Neural cell (in vitro differentiated cells): ENCODE measurements around the gene ATP23. TPM values are rescaled to one million over a fixed set of nuclear protein-coding genes. Genes with fewer than 3 reads are reported as not detected.

ENCODE experiments used
- H2AFZ ChIP-seq: fragments of 200-600, 300-800 bp; sonication (generic), shearing (Covaris generic); 2 replicates; pipeline ENCODE4 v1.6.0; 2014; ENCODE audit warnings: low read depth, mild to moderate bottlenecking, antibody characterized with exemption, low read length, moderate library complexity
- H3F3A ChIP-seq: fragments of 200-600 bp; shearing (Covaris generic); 2 replicates; pipeline ENCODE4 v1.6.1; 2016; ENCODE audit warnings: mild to moderate bottlenecking, moderate library complexity, mixed read lengths, antibody characterized with exemption, low read length; ENCODE audit not compliant: insufficient read depth, poor library complexity, severe bottlenecking
- H3K27ac ChIP-seq: fragments of 200-600, 300-800 bp; sonication (generic), shearing (Covaris generic); 2 replicates; pipeline ENCODE4 v1.5.1; 2014; ENCODE audit warnings: mild to moderate bottlenecking, low read length, moderate library complexity
- H3K27me3 ChIP-seq: fragments of 300-800, 200-600 bp; sonication (generic), shearing (Covaris generic); 2 replicates; pipeline ENCODE4 v1.6.0; 2014; ENCODE audit warnings: mild to moderate bottlenecking, low read depth, low read length, moderate library complexity; ENCODE audit not compliant: insufficient read depth
- H3K36me3 ChIP-seq: fragments of 300-800, 200-600 bp; sonication (generic), shearing (Covaris generic); 2 replicates; pipeline ENCODE4 v1.5.1; 2014; ENCODE audit warnings: mild to moderate bottlenecking, antibody characterized with exemption, low read length, moderate library complexity; ENCODE audit not compliant: insufficient read depth
- H3K4me2 ChIP-seq: fragments of 300-800, 200-600 bp; sonication (generic), shearing (Covaris generic); 2 replicates; pipeline ENCODE4 v1.6.0; 2014; ENCODE audit warnings: mild to moderate bottlenecking, low read length
- H3K4me3 ChIP-seq: fragments of 300-800, 200-600 bp; sonication (generic), shearing (Covaris generic); 2 replicates; pipeline ENCODE4 v1.5.1; 2014; ENCODE audit warnings: mild to moderate bottlenecking, low read length, moderate library complexity
- H3K79me2 ChIP-seq: fragments of 200-600 bp; shearing (Covaris generic); replicated peaks from 2 replicates; pipeline ENCODE4 v1.6.0; 2014; ENCODE audit warnings: mild to moderate bottlenecking, low read length, moderate library complexity; ENCODE audit not compliant: insufficient read depth
- H3K9ac ChIP-seq: fragments of 300-800, 200-600 bp; sonication (generic), shearing (Covaris generic); 2 replicates; pipeline ENCODE4 v1.6.1; 2016; ENCODE audit warnings: mild to moderate bottlenecking, low read length, mixed read lengths
- H3K9me2 ChIP-seq: fragments of 200-600 bp; shearing (Covaris generic); 2 replicates; pipeline ENCODE4 v1.6.1; 2016; ENCODE audit warnings: mild to moderate bottlenecking, low read length, mixed read lengths; ENCODE audit not compliant: insufficient read depth
- H3K9me3 ChIP-seq: fragments of 200-600, 300-800 bp; sonication (generic), shearing (Covaris generic); 2 replicates; pipeline ENCODE4 v1.6.1; 2016; ENCODE audit warnings: mild to moderate bottlenecking, mixed run types, low read length, moderate library complexity, mixed read lengths
- H4K20me1 ChIP-seq: fragments of 200-600 bp; shearing (Covaris generic); 2 replicates; pipeline ENCODE4 v1.6.1; 2016; ENCODE audit warnings: mild to moderate bottlenecking, mixed run types; ENCODE audit not compliant: insufficient read depth
- CTCF ChIP-seq: fragments of 450-650 bp; IDR thresholded peaks from 2 replicates; pipeline ENCODE4 v1.5.1; 2014; ENCODE audit warnings: antibody characterized with exemption, mild to moderate bottlenecking, moderate library complexity; ENCODE audit not compliant: poor library complexity, severe bottlenecking
- EP300 ChIP-seq: fragments of 450-650 bp; conservative IDR thresholded peaks from 2 replicates; pipeline ENCODE4 v1.6.1; 2014; ENCODE audit warnings: antibody characterized with exemption, mild to moderate bottlenecking, moderate library complexity; ENCODE audit not compliant: poor library complexity, severe bottlenecking
- EZH2 ChIP-seq: fragments of 200-600, 300-800 bp; shearing (Covaris generic), sonication (generic); IDR thresholded peaks from 2 replicates; pipeline ENCODE4 v1.6.1; 2014; ENCODE audit warnings: antibody characterized with exemption, low read length, borderline replicate concordance, mild to moderate bottlenecking; ENCODE audit not compliant: insufficient read depth, poor library complexity, severe bottlenecking
- MXI1 ChIP-seq: fragments of 450-650 bp; conservative IDR thresholded peaks from 2 replicates; pipeline ENCODE4 v1.6.1; 2014; ENCODE audit warnings: antibody characterized with exemption, mild to moderate bottlenecking; ENCODE audit not compliant: poor library complexity, severe bottlenecking
- POLR2AphosphoS5 ChIP-seq: IDR thresholded peaks from 2 replicates; pipeline ENCODE4 v1.6.1; 2012
- RAD21 ChIP-seq: fragments of 450-650 bp; conservative IDR thresholded peaks from 2 replicates; pipeline ENCODE4 v1.6.1; 2014; ENCODE audit warnings: antibody characterized with exemption, mild to moderate bottlenecking, moderate library complexity
- REST ChIP-seq: IDR thresholded peaks from 2 replicates; pipeline ENCODE4 v1.6.1; 2012; ENCODE audit warnings: borderline replicate concordance
- SMC3 ChIP-seq: fragments of 450-650 bp; conservative IDR thresholded peaks from 2 replicates; pipeline ENCODE4 v1.6.1; 2014; ENCODE audit warnings: antibody characterized with exemption, mild to moderate bottlenecking, moderate library complexity; ENCODE audit not compliant: poor library complexity
- polyA plus RNA-seq: library from polyadenylated mRNA; depleted of rRNA; stranded (reverse); fragments of >200 nt; gene quantifications from 2 replicates; pipeline ENCODE4 v1.2.3, GENCODE V29; 2014

ATP23 gene
- polyA plus RNA-seq, 1 donor from 2014 or later = 5.7 TPM

- no peak overlapping the region for H3K9ac ChIP-seq
- H3K36me3 ChIP-seq = no peaks in the 10 kb centered on the region
These were observed 42.9 kb upstream of the ATP23 start for GRCh38 chr12:57898308-57898970.

More at GRCh38 chr12:57898308-57898970, 42.9 kb upstream of the ATP23 start:
- Histone ChIP-seq H3K9me3 (no peaks in the 10 kb centered on the region), H2AFZ (no peak overlapping the region), H4K20me1 (no peaks in the 10 kb centered on the region), H3K9me2 (no peaks in the 10 kb centered on the region), H3K27me3 (no peaks in the 10 kb centered on the region), H3K4me3 (no peak overlapping the region), H3K27ac (no peak overlapping the region), H3K79me2 (no peaks in the 10 kb centered on the region), H3F3A (no peaks in the 10 kb centered on the region), H3K4me2 (no peak overlapping the region)
- TF ChIP-seq REST (no peak), MXI1 (no peak), POLR2AphosphoS5 (no peak), CTCF (no peak), SMC3 (no peak), EP300 (no peak), EZH2 (no peak), RAD21 (no peak)
